GM19372 (cell line): ENCODE measurements around the gene S100G.

Experiments
- ATAC-seq: cut with Tn5 transposase; IDR thresholded peaks from one replicate; pipeline ENCODE4 v1.9.1; 2021; ENCODE audit warnings: mild to moderate bottlenecking, low read depth, moderate library complexity; ENCODE audit not compliant: unreplicated experiment

Gene S100G

DNA sequence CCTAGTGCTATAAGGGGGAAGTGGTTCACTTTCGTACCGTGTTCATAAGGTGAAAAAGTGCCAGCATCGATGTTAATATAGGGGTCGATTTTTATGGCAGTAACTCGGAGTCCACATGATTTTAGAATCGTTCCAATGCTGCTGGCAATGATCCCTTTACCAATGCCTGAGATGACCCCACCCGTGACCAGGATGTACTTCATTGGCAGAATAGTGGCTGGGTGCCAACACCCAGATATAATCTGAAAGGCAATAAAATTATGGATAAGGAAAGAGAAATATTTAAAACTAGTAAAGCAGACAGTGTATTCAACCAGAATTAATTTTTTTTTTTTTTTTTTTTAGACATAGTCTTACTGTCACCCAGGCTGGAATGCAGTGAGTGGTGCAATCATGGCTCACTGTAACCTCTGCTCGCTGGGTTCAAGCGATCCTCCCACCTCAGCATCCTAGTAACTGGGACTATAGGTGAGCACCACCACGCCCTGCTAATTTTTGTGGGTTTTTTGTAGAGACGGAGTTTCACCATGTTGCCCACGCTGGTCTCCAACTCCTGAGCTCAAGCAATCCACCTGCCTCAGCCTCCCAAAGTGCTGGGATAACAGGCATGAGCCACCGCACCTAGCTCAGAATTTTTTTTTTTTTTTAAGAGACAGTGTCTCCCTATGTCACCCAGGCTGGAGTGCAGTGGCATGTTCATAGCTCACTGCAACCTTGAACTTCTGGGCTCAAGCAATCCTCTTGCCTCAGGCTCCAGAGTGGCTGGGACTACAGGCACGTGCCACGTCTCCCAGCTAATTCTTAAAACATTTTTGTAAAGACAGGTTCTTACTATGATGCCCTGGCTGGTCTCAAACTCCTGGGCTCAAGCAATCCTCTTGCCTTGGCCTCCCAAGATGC, 53.0 kb downstream of the S100G start:
- no peak for ATAC-seq
